GM20431 (cell line): ENCODE measurements around the gene SLC52A3.

Experiments used
- in situ Hi-C: fragments of 300-500 bp; cut with MseI, MboI; formaldehyde crosslinking; loops from one replicate; pipeline ENCODE4 v1.15.0; 2020; ENCODE audit warnings: low sequenced_read_pairs; ENCODE audit not compliant: unreplicated experiment

The SLC52A3 gene

GRCh38 chr20:771741-772464 is 3.6 kb upstream of the SLC52A3 start:
- in situ Hi-C loops, result no loop called here

- in situ Hi-C loops, result no loop called here
Measured at GRCh38 chr20:770691-771090, 2.4 kb upstream of the SLC52A3 start.

GRCh38 chr20:766906-767305 is 1.4 kb downstream of the SLC52A3 start:
- in situ Hi-C loops, result no loop called here

GRCh38 chr20:764255-764654 is 4.0 kb downstream of the SLC52A3 start:
- in situ Hi-C loops, result no loop called here

GRCh38 chr20:761418-762381 is 6.6 kb downstream of the SLC52A3 start:
- in situ Hi-C loops, result no loop called here

- in situ Hi-C loops, result no loop called here
Measured at GRCh38 chr20:760751-761417, 7.4 kb downstream of the SLC52A3 start.

- in situ Hi-C loops, result no loop called here
Measured at GRCh38 chr20:757506-757905, 10.8 kb downstream of the SLC52A3 start.

GRCh38 chr20:755941-756340 is 12.4 kb downstream of the SLC52A3 start:
- in situ Hi-C loops, result no loop called here

GRCh38 chr20:754904-755303 is 13.4 kb downstream of the SLC52A3 start:
- in situ Hi-C loops, result no loop called here

GRCh38 chr20:753897-754635 is 14.2 kb downstream of the SLC52A3 start:
- in situ Hi-C loops, result no loop called here

- in situ Hi-C loops, result no loop called here
Measured at GRCh38 chr20:753136-753535, 15.2 kb downstream of the SLC52A3 start.

GRCh38 chr20:752291-752690 is 16.0 kb downstream of the SLC52A3 start:
- in situ Hi-C loops, result no loop called here

GRCh38 chr20:751761-752160 is 16.5 kb downstream of the SLC52A3 start:
- in situ Hi-C loops, result no loop called here

- in situ Hi-C loops, result no loop called here
Measured at GRCh38 chr20:750801-751200, 17.5 kb downstream of the SLC52A3 start.

GRCh38 chr20:745683-746301 is 22.5 kb downstream of the SLC52A3 start:
- in situ Hi-C loops, result no loop called here

- in situ Hi-C loops, result no loop called here
Measured at GRCh38 chr20:742156-742555, 26.1 kb downstream of the SLC52A3 start.

- in situ Hi-C loops, result no loop called here
Measured at GRCh38 chr20:741620-742019, 26.7 kb downstream of the SLC52A3 start.

- in situ Hi-C loops, result no loop called here
Measured at GRCh38 chr20:740162-740561, 28.1 kb downstream of the SLC52A3 start.

- in situ Hi-C loops, result no loop called here
Measured at GRCh38 chr20:739736-740135, 28.6 kb downstream of the SLC52A3 start.

GRCh38 chr20:733861-734260 is 34.4 kb downstream of the SLC52A3 start:
- in situ Hi-C loops, result no loop called here
